ENCODE measurements around the gene KCNC1.

Gene KCNC1

DNA sequence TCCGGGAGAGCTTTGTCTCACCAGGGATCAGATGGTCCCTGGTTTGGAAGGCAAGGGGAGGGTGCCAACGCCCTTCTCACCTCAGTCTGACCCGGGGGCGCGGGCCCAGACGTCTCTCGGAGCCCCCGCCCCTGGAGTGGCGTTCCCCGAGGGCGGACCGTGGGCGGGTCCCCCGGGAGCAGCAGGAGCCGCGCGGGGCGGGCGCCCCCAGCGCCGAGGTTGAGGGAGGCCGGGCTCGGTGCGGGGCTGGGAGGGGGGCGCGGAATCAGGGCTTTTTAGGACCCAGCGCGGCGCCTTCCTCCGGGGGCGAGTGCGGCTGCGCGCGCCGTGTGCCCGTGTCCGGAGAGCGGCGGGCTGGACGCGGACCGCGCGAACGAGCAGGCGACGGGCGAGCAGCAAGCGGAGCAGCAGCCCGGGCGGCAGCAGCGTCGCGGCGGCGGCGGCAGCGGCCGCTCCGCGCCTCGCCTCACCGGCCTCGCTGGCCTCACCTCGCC lies at the start of gene KCNC1:
TSS of gene KCNC1 (plus strand) at position 364 of the 494 bp plus-strand sequence. CDS start 1,222 bp downstream, outside the sequence.
- no peak for DNase-seq (ENCODE audit: low spot score)

DNA sequence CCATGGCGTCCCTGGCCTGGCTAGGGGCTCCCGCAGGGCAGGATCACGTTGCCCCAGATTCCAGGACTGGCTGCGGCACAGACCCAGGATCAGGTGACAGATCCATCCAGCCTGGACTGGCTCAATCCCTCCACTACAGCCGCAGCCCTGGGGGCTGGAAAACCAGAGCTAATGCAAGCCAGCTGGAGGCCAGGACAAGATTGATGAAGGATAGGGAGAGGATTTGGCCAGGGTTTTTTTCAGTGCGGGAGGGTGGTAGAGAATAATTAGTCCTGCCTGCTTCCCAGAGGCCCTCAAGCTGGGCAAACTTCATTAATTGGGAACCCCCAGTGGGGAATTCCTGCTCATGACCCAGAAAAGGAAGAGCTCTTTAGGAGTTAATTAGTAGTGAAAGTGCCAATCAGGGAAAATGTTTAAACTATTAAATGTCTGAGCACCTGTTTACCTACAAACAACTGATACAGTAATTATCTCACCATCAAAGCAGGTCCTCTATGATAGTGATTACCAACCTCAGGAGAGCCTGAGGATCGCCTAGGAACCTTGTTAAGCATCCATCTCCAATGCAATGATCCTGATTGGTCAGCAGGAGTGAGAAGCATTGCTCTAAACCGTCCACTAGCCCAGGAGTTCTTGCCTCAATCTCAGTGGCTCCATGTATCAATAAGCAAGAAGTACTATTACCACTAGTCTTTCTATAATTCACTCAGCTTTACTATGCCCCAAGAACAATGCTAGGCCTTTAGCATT lies 48.2 kb upstream of the KCNC1 start:
- DNase-seq (ENCODE audit: low spot score), result no peak

DNA sequence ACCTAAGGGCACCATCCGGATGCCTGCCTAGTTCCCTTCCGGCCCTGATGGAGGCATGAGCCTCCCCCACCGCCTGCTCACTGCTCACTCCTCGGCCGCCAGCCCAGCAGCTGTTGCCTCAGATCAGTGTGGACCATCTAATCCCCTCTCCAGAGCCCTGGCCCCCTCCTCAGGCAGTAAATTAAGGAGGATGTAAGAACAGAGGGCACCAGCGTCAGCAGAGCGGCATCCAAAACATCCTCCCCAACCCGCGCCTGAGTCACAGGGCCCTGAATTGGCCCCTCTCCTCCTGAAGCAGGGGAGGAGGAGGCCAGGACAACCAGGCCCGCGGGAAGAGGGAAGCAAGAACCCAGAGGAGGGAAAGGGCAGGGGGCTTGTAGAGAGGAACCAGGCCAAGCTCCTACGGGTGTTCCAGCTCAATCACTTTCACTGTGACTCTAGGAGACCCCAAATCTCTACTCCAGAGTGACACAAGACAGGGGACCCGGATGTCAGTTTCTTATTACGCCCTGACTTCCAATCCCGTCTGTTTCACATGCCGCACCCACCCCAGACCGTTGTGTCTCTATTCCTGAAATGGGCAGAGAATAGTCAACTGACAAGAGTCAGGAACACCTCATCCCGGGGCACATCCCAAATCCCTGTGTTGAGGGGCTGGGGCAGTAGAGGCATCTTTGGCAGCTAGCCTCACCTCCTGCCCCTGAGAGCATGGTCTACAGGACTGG lies 46.5 kb upstream of the KCNC1 start:
- no peak for DNase-seq (ENCODE audit: low spot score)

DNA sequence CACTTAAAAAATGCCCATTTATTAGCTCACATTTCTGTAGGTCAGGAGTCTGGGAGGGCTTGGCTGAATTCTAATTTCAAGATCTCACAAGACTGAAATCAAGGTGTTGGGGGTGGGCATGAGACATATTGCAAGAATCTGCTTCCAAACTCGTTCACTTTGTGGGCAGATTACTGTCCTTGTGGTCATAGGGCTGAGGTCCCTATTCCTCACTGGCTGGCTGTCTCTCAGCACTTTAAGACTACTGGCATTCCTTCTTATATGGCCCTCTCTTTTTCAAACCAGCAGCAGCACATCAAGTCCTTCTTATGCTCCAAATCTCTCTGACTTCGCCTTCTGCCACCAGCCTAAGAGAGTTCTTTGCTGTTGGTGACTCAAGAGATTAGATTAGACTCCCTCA lies 43.0 kb upstream of the KCNC1 start:
- DNase-seq (ENCODE audit: low spot score), result no peak

DNA sequence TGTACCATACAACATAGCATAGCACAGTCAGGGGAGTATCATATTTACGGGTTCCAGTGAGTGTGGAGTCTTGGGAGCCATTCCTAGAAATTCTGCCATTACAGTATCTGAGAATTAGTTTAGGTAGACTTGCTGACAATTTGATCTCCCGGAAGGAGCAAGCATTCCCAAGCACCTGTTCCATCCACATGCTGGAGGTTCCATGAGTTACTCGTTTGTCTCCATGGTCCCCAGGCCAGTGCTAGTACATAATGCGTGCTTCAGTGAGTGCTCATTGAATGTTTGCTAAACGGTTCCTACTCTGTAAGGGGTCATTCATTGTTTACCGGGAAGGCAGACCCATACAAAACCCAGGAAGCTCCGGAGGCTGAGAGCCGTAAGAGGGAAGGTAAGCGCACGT lies 42.6 kb upstream of the KCNC1 start:
- no peak for DNase-seq (ENCODE audit: low spot score)

DNA sequence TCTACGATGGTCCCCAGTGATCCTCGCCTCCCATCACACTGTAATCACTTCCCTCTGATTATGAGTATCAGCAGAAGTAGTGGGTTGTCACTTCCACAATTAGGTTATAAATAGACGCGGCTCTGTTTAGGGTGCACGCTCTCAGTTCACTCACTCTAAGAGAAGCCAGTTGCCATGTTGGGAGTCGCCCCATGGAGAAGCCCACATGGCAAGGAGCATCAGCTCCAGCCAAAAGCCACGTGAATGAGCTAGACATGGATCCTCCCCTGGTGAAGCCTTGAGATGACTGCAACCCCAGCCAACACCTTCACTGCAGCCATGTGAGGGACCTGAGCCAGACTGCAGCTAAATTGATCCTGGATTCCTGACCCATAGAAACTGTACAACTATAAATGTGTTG lies 41.6 kb upstream of the KCNC1 start:
- DNase-seq (ENCODE audit: low spot score), result no peak

DNA sequence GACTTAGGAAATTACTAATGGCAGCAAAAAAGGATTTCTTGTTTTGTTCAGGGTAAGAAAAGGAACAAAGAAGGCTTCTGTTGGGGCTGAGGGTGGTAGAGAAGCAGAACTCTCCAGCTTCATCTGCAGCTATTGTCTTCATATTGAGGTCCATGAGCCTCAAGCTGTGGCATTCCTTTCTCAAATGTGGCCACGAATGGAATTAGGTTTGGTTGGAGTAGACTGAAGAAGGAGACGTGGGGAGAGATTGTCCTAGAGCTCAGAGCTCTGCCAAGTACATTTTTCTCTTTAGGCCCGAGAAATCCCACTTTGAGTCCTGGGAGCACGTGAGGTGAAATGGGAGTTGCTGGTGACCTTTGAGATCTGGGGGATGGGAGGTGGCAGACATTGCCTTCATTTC lies 41.0 kb upstream of the KCNC1 start:
- DNase-seq (ENCODE audit: low spot score), result no peak

DNA sequence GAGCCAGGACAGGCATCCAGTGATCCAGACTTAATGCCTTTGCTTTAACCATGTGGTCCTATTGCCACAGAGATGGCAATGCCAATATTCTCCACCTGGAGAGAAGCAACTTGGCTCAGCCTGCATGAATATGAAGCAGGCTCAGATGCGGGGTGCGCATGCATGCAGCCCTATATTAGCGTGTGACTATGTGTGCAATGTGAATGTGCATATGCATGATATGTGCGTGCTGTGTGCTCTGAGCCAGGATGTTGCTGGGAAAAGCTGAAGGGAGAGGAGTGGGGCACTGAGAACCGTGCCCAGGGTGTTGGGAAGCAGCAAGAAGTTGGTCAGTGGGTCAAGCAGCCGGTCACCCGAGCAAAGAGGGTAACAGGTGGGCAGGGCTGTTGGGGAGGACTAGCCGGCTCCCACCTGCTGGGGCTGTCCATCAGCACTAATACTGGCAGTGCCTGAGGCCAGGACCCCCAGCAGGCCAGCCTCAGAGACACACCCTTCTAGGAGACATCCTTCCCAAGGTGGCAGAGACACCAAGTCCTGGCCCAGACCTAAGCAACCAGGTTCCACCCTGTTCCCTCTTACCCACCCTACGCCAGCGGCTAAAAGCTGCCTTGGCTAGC lies 40.0 kb upstream of the KCNC1 start:
- DNase-seq (ENCODE audit: low spot score), result no peak

DNA sequence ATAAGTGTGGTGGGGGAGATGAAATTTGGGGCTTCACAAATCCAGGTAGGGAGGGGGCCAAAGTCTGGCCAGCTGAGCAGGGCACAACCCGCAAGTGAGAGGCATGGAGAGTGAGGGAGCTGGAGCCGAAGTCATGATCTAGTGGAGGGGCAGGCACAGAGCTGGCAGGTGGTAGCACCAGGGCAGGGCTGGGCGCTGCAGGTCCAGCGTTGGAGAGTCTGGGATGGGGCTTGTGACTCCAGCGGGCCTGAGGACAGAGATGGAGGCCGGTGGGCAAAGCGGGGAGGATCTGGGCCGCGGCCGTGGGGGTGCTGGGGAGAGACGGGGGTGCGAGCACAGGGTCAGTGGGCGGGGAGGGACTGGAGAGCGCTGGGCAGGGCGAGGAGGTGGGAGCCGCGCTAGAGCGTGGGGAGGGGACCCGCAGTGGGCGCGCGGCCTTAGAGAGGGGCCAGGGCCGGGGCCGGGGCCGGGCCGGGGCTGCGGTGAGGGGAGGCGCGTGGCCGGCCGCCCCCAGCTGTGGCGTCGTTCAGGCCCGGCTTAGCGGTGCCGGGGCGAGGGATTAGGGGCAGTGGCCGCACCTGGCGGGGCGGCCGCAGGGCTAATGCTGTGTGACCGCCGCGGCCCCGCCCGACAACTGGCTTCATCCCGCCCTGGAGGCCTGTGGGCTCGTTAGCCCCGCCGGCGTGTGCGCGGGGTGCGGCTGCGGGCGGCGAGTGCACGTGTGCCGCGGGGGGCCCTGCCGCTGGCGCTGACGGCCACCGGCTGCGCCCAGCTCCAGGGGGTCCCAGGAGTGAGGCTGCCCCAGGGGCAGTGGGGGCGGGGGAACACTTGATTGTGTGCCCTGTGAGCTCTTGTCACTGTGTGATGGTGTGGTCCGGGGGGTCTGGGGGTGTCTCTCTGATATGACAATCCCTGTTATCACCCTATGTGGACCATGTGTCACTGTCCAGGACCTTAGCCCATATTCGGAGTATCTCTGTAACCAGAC lies 38.8 kb upstream of the KCNC1 start:
- DNase-seq (ENCODE audit: low spot score), result no peak

DNA sequence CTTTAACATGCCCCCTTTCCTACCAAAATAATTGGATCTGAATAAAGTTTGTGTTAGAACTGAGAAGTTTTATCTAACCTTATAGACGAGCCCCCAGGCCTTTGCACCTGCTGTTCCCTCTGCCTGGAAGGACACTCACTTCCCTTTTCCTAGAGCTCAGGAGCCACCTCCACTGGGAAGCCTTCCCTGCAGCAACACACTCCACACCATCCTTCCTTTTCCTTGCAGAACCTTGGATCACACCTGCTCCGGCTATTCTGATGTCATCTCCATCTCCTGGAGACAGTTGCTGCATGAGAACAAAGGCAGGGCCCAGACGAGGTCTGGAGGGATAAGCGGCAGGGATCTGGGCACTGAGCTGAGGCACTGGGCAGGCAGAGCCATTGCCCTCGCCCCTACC lies 37.8 kb upstream of the KCNC1 start:
- DNase-seq (ENCODE audit: low spot score), result no peak

DNA sequence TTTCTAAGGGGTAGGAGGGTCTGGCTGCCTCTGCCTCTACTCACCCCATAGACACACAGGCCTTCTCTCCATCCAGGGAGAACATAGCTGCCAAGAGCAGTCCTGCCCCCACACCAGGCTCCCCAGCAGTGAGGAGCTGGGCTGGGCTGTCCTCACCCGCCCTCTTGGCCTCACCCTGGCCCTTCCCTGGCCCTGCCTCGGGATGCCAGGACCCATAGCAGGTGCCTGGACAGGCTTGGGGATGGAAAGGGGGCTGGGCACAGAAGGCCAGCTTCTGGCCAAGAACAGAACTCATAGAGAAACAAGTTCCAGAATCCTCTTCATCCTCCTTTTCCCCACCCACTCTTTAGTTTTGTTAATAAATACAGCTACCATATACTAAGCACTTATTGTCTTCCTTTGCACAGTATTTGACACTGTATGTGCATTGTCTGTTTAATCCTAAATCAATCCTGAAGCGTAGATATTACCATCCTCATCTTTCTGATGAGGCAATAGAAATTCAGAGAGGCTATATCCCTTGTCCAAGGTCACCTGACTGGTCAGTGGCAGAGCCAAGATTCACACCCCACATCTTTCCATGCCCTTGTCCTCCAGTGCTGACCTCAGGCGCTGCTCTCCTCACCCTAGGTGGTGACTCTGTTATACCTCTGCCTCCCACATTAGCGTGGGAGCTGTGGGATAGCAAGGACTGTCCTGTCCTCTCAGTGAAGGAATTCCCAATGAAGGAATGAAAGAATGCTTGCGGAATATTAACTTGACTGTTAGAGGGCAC lies 37.2 kb upstream of the KCNC1 start:
- no peak for DNase-seq (ENCODE audit: low spot score)

DNA sequence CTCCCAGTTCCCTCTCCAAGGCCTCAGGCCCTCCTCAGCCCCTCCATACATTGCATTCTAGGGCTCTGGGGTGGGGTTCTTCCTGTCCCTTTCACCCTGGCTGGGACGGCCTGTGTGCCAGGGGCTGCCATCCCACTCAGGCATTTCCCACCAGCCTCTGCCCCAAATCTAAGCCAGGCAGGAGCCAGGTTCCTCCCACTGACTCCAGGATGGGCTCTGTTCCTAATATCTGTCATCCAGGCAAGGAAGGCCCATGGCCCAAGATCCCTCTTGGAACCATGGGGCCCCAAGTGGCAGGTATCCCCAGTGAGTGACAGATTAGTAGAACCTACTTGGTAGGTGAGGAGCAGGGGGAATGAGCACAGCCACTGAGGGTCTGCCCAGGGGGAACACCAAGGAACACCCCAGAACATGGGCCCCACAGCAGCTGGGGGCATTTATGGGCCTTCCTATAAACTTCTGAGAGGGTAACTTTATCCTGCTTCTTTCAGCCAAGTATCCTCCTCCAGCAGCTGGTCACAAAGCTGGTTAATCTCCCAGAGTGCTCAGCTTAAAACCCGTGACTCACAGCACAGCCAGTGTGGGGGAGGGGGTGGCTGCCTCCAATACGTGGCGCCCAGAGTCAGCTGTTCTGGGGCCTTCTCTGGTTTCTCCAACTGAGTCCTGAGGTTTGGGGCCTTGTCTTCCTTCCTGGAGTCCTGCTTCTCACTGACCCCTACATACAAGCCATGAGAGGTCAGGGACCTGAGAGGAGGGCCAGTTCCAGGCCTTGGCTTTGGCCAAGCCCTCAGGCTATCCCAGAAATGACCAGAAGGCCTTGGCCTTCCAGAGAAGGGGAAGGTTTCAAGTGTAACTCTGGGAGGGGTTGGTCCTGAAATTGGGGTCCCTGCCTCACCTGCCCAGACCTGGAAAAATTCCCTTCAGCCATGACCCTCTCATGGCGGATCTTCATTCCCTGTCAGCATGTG lies 35.1 kb upstream of the KCNC1 start:
- no peak for DNase-seq (ENCODE audit: low spot score)

DNA sequence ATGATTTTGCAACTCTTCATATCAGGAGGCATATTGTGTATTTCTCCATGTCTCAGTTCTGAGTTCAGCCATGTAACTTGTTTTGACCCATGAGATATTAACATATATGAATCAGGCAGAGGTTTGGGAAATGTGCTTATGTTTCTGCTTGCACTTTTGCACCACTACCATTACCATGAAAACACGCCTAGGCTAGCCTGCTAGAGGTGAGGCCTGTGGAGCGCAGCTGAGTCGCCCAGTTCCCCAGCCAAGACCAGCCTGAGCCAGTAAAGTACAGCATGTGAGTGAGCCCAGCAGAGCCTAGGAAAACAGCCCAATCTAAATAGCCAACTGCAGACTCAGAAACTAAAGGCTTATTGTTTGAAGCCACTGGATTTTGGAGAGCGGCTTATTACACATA lies 33.6 kb upstream of the KCNC1 start:
- no peak for DNase-seq (ENCODE audit: low spot score)

DNA sequence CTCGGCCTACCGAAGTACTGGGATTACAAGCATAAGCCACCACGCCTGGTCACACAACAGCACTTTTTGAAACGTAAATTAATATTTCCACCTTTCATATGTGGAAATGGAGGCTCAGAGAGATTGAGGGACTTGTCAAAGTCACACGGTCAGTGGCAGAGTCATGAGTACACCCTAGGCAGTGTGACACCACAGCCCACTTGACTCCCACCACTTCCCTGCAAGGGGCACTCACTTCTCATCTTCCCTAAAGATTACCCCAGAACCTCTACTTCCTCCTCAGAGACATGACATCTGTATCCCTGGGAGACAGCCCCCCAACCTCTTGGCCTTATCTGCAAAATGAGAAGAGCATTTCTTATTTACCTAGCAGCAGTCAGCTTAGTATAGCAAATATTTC lies 31.7 kb upstream of the KCNC1 start:
- DNase-seq (ENCODE audit: low spot score), result no peak

DNA sequence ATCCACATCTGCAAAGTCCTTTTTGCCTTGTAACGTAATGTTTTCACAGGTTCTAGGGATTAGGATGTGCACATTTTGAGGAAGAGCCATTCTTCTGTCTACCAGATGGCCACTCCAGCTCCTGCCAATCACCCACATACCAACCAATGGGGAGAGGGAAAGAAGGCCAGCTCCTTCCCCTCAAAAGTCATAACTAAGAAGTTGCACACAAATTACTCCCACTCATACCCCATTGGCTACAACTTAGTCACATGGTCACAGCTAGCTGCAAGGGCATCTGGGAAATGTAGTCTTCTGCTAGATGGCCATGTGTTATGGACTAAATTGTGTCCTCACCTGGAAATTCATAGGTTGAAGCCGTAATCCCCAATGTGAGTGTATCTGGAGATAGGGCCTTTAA lies 30.6 kb upstream of the KCNC1 start:
- DNase-seq (ENCODE audit: low spot score), result no peak

DNA sequence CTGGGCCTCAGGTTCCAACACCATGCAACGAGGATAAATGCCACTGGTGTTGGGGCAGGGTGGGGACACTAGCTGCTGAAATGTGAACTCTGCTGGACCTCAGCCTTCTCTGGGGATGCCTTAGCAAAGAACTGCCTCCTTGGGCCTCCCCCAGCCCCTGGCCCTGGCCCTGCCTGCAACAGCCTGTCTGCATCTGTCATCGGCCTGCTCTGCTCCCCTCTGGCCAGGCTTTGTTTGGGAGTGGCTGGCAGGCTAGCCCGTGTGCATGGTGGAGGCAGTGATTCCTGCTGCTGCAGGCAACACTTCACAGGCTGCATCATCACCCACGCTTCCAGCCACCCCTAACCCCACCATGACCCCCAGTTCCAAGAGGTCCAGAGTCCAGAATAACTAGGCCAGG lies 26.8 kb upstream of the KCNC1 start:
- DNase-seq (ENCODE audit: low spot score), result no peak

DNA sequence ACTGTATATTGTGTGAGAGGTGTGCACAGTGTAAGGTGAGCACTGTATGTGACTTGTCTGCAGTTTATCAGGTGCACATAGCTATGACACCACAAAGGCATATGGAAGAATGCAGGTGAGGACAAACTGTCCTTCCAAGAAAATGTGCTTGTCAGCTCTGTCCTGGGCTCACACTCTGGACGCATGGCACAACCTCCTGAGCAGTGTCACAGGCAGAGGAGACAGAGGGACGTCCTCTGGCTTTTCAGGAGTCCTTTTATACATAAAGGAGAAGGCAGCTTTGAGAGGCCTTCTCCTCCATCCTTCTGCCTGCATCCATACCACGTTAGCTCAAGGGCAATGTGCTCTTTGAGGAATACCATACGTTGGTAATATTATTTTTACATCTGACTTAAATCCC lies 22.7 kb upstream of the KCNC1 start:
- no peak for DNase-seq (ENCODE audit: low spot score)

DNA sequence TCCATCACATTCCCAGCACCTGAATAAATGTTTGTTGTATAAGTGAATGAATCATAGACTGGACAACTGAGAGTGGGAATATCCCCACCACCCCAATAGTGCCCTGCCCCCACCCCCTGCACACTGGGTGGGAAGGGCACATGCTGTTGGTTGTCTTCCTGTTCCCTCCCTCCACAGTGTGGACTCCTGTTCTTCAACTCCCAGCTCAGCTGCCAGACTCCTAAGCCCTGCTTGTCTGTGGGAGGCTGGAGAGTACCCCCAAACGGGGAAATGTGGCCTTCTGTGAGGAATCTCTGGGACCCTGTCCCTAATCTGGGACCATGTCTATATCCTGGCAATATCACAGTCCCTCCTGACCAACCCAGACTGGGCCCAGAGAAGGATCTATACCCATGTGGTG lies 20.7 kb upstream of the KCNC1 start:
- DNase-seq (ENCODE audit: low spot score), result no peak

DNA sequence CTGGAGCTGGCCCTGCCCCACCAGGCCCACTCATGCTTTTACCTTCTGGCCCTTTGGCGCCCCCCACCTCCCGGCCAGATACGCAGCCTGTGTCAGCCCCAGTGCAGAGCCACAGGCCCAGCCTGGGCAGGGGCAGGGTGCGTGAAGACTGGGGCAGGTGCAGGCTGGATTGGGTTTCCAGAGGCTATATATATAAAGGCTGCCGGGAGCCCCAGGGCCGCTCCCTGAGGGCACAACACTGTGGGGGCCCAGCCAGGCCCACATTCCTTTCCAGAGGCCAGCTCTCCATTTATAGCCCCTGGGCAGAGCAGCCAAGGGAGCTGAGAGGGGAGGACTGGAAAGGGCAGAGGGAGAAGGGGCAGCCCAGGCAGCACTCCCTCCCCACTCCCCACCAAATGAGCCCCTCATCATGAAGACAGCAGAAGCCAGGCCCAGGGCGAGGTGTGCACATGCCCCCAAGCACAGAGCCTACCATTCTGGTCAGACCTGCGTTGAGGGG lies 20.2 kb upstream of the KCNC1 start:
- DNase-seq (ENCODE audit: low spot score), result no peak

DNA sequence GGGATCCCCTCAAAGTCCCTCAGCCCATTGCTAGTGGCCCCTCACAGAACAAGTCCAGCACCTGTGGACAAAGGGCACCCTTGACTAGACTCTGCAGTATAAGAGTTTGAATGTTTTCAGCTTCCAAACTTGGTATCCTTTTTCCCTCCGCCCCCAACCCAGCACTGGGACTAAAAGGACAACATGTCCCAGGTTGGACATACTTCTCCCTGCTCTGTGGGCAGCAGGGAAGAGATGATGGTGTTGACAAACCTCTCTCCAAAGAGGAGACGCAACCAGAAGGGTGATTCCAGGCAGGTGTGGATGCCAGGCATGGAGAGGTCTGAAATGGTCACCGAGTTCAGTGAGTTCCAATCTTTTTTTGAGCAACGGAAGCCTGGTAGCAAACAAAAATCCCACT lies 19.7 kb upstream of the KCNC1 start:
- DNase-seq (ENCODE audit: low spot score), result no peak

All from hematopoietic multipotent progenitor cell treated with erythropoietin and hydrocortisone succinate and interleukin-3 and kit ligand, for 17 days (in vitro differentiated cells).